ENCODE measurements around the gene RTL5. TPM values are rescaled to one million over a fixed set of nuclear protein-coding genes. Genes with fewer than 3 reads are reported as not detected.

RTL5 gene
- total RNA-seq, result 0.84 and 0.89 TPM in 2 replicates

DNA sequence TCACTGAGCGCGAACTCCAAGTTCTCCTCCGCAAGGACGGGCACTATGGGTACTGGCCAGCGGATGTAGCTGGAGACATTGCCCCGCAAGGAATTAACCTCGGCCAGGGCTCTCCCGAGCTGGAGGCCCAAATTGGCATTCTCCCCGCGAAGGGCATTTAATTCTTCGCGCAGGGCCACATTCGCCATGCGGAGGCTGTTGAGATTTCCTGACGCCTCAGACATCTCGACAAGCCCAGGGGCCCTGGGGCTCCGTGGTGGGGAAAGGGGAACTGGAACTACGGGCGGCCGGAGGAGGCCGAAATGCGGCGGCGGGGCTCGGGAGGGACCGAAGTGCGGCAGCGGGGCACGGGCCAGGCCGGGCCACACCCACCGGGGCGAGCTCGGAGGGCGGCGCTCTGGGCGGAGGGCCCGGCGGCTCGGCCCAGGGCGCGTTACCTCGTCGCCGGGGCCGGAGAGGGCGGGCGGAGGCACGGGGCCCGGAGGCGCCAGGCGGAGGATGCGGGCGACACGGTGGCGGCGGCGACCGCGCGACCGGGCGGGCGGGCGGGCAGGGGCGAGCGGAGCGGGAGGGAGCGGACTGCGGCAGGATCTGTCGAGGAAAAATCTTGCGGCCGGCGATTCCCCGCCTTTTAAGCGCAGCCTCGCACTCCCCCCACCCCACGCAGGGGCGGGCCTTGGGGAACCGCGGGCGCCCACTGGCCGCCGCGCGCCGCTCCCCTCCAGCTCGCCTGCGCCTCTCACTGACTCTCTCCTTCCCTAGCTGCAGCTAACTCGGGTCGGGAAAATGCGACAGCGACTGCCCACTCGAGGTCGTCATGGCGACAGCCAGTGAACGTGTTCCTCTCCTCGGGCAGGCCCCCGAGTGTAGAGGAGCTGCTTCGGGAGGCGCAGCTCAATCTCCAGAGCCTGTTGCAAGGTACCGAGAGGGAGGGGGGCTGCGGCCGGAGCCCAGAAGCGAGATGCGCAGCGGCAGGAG is at the start of gene RTL5:
RTL5 (minus strand) TSS at position 599 of the 978 bp plus-strand sequence.

Other genes starting within 250 kb of the RTL5 start
- 0.59 and 0.84 TPM in 2 replicates for gene NHSL2, start 221.1 kb downstream of the RTL5 start, total RNA-seq
- gene PIN4, start 49.8 kb upstream of the RTL5 start, total RNA-seq, result 7.0 and 9.8 TPM in 2 replicates
- gene ERCC6L, start 107.1 kb upstream of the RTL5 start, total RNA-seq, result 7.4 and 9.4 TPM in 2 replicates
- 701 and 789 TPM in 2 replicates for gene RPS4X, start 145.3 kb upstream of the RTL5 start, total RNA-seq
- 0.17 TPM in 1 of 2 replicates, not detected in the other for gene CITED1, start 174.0 kb upstream of the RTL5 start, total RNA-seq

Data from bronchus fibroblast of lung (primary cell).